DMS79 treated with DMSO at 0.1 percent for 48 hours (cell line): ENCODE results near the gene MYO6.
A peak's percentile ranks its signal among the peaks of the same experiment; 100 is the strongest.

Experiments
- DNase-seq: peaks from one replicate; lab custom pipeline; 2025; lab: John Stamatoyannopoulos, UW

The MYO6 gene

DNA sequence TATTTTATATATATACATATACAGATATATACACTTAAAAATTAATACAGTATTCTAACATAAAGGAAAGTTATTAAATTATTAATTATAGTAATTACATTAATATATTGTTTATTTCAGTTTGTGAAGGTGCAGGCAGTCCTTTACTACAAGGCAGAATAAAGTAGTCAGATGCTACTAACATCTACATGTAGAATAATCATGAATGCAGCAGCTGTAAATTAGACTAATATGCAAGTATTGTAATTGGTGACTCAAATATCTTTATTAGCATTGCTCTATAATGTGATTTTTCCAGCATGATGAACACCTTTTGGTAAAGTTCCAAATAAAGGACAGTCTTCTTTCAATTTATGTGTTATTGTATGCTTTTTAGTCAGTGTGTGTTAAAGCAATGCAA lies 17.3 kb downstream of the MYO6 start:
- no peak for DNase-seq

DNA sequence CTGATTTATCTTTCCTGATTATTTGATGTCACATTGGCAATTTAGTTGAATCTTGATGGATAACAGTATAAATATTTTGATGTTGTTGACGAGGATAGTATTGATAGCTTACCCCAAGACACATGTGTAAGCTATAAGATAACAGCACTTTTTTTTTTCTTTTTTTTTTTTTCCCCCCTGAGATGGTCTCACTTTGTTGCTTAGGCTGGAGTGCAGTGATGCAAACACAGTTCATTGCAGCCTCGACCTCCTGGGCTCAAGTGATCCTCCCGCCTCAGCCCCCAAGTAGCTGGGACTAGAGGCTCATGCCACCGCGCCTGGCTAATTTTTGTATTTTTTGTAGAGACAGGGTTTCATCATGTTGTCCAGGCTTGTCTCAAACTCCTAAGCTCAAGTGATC lies 21.8 kb downstream of the MYO6 start:
- DNase-seq, result no peak

DNA sequence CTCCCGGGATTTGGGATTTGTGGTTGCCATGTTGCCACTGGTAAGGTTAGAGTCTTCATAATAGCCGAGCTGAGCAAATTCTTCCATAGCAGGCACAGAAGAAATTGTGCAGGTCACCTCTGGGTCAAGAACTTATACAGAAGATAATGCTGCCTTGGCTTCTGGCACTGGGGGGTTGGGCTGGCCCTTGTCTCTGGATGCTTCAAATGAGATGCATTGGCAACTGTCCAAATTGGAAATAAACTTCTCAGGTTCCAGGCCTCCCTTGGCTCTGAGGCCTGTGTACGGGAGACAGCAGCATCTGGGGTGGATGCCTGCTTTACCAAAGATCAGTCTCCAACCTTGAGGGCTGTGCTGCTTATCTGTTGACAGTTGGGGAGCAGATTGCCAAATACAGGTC lies 26.2 kb downstream of the MYO6 start:
- peak; percentile 79 for DNase-seq

DNA sequence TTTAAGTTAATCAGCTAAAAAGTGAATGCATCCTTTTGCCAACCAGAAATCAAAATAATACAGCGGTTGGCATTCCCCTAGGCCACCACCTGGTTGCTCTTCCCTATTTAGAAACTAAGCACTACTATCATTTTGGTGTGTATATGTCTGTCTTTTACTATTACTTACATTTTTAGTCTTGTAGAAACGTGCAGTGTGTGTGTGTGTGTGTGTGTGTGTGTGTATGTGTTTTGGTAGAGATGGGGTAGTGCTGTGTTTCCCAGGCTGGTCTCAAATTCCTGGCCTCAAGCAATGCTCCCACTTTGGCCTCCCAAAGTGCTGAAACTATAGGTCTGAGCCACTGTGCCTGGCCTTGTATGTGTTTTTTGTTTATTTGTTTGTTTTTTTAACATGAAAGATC lies 27.4 kb downstream of the MYO6 start:
- no peak for DNase-seq

DNA sequence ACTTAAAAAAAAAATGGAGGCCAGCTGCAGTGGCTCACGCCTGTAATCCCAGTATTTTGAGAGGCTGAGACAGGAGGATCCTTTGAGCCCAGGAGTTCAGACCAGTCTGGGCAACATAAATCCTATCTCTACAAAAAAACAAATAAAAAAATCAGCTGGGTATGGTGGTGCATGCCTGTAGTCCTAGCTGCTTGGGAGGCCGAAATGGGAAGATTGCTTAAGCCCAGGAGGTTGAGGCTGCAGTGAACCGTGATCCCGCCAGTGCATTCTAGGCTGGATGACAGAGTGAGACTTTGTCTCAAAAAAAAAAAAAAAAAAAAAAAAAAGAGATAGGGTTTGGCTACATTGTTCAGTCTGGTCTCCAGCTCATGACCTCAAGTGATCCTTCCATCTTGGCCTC lies 29.7 kb downstream of the MYO6 start:
- DNase-seq, result no peak

DNA sequence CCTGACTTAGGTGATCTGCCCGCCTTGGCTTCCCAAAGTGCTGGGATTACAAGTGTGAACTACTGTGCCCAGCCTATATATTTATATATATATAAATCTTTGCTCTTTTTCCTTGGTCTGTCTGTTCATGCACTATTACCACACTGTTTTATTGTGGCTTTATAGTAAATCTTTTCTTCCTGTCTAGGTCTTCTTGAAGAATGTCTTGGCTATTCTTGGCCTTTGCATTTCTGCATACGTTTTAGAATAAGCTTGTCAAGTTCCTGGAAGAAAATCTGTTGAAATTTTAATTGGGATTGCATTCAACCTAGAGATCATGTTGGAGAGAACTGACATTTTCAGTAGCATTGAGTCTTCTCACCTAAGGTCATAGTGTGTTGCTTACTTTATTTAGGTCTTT lies 37.1 kb downstream of the MYO6 start:
- DNase-seq, result no peak

DNA sequence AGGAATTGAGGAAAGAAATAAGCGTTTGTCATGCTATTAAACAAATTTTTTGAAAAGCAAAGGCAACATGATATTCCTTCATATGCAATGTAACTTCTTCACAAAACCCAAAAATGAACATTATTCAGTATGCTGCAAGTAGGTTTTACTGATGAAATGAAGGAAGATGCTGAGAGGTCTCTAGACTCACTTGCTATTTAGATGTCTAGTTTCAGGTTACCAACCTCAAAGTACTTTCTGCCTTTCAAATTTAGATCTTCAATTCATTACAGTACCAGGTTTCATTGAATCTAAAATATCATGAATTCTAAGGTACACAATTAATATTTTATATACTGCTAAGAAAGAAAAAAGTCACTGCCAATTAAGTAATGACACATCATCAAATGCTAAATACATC lies 39.9 kb downstream of the MYO6 start:
- DNase-seq, result no peak

DNA sequence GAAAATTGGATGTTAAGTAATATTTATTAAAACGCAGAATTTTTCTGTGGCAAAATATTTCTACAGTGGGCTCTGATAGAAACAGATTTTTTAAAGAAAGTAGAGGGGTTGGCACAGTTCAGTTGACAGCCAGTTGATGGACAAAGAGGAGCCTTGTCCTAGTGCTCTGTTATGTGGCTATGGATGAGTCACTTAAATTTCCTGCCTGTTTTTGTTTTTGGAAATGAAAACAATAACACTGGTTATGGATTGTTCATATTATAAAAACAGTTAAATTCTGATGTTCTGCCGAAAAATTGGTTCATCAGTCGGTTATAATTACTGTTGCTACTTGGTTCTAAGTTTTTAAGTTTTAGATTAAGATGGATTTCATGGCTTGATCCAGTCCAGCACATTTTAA lies 42.8 kb downstream of the MYO6 start:
- no peak for DNase-seq

DNA sequence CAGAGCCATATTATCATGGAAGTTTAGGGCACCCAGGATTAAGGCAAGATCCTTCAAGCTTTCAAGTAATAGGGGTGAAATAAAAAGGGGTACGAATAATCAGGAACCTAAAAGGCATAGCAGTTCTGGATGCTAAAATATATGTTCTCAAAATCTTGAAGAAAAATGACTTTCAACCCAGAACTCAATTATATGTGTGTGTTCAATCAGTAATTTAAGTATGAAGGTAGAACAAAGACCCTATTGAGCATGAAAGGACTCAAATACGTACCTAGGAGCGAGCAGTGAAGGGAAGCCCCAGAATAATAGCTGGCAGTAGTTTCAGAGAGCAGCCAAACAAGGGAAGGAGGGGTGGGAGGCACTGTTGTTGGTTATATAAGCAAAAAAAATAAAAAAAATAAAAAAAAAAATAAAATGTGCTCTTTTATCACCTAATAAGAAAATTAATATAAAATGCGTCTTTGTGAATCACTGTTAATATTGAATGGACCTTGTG lies 45.4 kb downstream of the MYO6 start:
- DNase-seq, result no peak

DNA sequence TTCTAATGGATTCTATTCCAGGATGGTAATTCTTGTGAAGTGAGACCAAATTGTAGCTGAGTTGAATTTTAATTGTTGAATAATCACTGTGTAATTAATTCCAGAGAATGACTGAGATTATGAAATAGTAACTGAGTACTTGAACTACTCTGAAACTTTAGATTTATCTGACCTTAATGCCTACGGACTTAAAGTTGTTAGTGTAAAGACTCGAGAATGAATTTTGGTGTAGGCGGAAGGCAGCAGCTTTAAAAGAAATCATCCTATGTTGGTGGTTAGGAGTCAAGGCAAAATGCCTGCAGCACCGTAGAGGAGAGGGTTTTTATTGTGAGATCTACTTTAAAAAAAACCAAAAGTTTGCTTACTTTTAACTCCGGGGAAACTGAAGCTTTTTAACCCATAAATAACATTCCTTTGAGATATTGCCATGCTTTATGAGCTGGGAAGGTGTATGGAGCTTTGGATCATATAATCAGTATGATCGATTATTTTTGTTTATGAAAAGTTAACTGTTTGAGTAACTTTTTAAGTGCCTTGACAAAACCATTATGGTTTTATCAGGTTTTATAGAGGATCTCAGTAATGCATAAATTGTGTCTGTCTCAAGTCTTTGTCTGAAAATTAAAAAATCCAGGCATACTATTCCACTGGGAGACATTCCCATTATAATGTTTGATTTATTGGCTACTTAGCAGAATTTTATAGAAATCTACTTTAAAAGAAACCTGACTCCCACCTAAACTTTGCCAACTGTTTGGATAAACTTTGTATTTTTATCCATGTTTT lies 46.1 kb downstream of the MYO6 start:
- no peak for DNase-seq

DNA sequence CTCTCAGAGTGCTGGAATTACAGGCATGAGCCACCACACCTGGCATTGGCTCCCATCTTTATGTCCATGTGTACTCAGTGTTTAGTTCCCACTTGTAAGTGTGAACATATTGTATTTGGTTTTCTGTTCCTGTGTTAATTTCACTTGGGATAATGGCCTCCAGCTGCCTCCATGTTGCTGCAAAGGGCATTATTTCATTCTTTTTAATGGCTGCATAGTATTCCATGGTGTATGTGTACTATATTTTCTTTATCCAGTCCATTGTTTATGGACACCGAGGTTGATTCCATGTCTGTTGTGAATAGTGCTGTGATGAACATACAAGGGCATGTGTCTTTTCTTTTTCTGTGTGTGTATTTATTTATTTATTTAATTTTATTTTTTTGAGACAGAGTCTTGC lies 47.7 kb downstream of the MYO6 start:
- no peak for DNase-seq

DNA sequence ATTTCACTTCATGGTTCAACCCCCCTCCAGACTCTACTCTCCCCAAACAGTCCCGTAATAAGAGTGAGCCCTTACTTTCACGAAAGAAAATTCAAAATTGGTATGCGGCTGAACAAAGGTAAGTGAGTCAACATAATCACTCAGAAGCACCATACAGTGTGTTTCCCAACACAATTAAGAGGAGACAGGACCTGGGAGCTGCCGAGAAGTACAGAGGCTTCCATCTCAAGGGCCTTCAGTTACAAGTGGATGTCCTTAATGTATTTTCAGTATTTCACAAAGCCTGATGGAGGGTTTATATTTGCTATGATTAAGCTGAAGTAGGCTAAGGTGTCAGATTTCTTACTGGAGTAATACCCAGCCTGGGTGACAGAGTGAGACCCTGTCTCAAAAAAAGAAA lies 51.1 kb downstream of the MYO6 start:
- DNase-seq, result peak; percentile 89

DNA sequence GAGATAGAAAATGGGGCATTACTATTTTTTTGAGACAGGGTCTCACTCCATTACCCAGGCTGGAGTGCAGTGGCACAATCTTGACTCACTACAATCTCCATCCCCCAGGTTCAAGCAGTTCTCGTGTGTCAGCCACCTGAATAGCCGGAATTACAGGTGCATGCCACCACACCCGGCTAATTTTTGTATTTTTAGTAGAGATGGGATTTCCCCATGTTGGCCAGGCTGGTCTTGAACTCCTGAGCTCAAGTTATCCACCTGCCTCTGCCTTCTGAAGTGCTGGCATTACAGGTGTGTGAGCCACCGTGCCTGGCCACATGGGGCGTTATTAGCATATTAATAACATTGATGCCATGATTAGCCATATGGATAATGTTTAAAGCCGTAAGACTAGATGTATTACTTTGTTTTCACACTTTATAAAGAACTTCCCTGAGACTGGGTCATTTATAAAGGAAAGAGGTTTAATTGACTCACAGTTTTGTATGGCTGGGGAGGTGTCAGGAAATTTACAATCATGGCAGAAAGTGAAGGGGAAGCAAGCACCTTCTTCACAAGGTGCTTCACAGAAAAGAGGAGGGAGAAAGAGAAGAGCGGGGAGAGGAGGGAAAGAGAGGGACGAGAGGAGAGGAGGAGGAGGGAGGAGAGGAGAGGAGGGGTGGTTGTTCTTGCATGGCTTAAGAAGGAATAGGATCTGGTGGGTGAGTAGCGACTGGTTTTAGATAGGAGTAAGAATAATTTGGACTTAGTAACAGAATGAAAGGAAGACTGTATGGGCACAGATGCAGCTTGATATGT lies 51.9 kb downstream of the MYO6 start:
- DNase-seq, result peak; percentile 65

DNA sequence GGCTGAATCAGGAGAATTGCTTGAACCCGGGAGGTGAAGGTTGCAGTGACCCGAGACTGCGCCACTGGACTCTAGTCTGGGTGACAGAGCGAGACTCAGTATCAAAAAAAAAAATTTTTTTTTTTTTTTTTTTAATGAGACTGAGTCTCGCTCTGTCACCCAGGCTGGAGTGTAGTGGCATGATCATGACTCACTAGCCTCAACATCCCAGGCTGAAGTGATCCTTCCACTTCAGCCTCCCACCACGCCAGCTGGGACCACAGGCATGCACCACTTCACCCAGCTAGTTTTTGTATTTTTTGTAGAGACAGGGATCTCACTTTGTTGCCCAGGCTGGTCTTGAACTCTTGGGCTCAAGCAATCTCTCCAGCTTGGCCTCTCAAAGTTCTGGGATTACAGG lies 53.3 kb downstream of the MYO6 start:
- no peak for DNase-seq

DNA sequence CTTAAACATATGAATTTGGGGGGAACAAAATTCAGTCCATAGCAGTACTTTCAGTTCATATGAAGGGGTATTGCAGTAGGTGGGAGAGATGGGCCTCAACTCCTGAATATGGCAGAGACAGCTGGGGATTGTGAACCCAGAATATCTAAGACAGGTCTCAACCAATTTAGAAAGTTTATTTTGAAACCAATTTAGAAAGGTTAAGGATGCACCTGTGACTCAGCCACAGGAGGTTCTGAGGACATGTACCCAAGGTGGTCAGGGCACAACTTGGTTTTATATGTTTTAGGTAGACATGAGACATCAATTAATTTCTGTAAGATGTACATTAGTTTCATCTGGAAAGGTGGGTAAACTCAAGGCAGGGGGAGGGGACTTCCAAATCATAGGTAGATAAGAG lies 59.5 kb downstream of the MYO6 start:
- DNase-seq, result no peak

DNA sequence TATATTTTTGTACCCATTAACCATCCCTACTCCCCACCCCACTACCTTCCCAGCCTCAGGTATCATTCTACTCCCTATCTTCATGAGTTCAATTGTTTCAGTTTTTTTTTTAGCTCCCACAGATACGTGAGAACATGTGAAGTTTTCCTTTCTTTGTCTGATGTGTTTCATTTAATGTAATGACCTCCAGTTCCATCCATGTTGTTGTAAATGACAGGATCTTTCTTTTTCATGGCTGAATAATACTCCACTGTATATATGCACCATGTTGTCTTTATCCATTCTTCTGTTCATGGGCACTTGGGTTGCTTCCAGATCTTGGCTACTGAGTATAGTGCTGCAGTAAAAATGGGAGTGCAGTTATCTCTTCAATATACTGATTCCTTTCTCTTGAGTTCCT lies 63.5 kb downstream of the MYO6 start:
- no peak for DNase-seq

DNA sequence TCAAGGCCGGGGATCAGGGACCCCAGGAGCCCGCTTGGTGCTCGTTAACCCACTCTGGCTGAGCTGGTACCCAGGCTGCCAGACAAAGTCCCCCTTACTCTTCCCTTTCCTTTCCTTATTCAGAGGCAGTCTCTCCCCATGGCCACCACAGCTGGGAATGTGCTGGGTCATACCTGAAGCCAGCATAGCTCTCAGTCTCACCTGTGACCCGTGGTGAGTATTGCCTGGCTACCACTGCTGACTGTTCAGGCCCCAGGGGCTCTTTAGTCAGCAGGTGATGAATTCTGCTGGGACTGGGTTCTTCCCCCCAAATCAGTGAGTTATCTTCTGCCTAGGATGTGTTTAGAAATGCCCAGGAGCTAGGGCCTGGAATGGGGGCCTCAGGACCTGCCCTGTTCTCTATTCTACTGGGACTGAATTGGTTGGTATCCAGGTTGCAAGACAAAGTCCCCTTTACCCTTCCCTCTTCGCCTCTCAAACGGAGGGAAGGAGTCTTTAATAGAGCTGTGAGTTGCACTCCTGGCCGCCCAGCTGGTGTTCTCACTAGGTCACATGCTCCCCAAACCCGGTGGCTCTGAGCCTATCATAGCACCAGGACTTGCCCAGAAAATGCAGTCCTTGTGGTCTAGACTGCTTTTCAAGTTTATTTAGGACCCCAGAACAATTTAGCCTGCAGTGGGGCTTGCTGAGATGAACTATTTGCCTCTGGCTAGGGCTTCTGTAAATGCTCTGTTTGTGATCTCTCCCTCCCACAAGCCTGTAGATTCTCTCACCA lies 64.6 kb downstream of the MYO6 start:
- no peak for DNase-seq

DNA sequence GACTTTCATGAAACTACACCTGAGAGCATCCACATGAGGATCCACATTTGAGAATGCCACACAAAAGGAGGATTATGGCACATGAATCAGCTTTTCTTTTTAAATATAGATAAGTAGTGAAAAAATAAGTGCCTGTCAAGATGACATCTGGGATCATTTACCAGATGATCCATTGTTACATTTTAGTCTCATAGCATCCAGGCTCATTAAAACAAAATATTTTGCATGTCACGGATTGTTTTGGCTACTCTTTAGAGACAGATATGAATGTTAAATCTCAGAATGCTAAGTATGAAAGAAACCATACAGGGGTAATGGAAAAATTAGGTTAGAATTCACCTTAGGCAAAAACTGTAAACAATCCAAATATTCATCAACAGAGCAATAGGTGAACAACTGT lies 66.7 kb downstream of the MYO6 start:
- DNase-seq, result no peak

DNA sequence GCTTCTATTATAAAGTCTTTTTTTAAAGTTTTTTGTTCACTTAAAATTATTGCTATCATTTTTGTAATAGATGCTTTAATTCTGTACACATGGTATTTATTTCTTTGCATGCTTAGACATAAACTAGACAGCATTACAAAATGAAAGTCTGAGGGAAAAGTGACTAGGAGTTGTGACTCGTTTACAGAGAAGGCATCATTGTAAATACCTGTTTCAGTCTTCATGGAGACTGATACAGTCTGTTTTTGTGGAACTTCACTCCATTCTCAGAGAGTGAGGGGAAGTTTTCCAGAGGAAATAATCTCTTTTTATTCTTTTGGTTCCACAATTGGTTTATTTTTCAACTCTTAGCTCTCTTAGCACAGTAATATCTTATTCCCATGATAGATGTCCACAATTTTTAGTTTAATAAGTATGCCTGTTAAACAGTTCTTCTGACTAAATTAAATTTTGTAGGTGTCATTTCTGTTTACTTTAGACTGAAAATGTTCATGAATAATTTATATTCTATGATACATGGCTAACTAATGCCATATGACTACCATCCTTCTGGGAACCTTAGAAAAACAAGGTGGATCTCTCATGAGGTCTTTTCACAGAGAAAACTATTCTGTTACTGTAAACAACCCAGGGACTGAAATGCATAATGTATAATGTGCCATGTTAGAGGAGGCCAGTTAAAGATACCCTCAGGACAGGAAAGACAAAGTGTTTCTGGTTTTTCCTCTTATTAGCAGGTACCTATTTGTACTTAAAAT lies 69.2 kb downstream of the MYO6 start:
- no peak for DNase-seq

DNA sequence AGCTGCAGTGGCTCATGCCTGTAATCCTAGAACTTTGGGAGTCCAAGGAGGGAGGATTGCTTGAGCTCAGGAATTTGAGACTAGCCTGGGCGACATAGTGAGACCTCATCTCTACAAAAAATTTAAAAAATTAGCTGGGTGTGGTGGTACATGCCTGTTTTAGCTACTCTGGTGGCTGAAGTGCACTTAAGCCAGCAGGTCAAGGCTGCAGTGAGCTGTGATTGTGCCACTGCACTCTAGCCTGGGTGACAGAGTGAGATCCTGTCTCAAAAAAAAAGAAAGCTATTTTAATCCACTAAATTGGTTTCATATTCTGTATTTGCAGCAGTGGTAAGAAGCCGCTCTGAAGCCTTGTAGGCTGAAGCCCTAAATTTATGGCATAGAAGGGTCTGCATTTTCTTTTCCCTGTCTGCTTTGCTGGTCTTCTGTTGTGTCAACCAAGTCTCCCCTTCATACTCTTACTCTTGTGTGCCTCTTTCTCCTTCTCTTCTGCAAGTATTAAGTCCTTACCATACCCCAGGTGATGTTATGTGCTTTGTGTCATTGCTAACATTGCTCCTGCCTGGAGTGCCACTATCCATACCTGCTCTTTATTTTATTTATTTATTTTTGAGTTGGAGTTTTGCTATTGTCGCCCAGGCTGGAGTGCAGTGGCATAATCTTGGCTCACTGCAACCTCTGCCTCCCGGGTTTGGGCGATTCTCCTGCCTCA lies 70.9 kb downstream of the MYO6 start:
- DNase-seq, result no peak

DNA sequence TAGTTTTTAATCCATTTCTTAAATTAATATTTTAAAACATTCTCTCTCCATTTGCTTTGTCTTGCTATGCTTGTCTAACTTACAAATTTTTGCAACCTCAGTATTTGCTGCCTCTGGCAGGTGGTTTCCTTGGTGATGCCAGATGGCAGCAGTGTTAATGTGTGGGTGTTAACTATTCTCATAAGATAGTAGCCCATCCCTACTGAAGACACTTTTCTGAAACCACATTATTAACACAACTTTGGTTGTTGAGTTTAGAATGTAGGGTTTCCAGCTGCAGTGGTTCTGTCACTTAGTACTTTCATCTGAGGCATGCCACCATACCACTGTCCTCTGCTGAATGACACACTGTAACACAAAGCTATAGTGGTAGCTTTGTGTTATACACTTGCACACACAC lies 75.1 kb downstream of the MYO6 start:
- no peak for DNase-seq
